ENCODE measurements around the gene IFNA16.
"Not testable (repeated sequence)": the region's sequence is repeated elsewhere in the genome, so short reads cannot be mapped to it uniquely, and the experiment has no call there.

The IFNA16 gene

DNA sequence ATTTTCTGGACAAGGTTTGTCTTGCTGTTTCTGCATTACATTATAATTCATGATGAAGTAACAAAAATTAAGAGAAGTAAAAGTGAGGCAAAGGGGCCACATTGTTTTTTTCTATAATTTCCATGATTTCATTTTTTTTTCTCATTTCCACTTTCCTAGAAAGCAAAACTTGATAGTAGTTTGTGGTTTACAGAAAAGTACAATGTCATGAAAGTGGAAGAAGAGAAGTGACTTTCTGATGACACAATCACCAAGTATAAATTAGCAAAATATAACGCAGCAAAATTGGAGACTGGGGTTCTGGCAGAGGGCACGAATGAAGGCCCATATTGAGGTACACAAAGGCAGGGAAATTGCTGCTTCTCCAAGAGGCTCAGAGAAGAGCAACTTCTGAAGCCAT, 27.7 kb upstream of the IFNA16 start:
- no peak overlapping the region for H3K4me3 ChIP-seq (ENCODE audit: control insufficient read depth, low read depth, low read length)
- no peak for DNase-seq (ENCODE audit: low read depth)
- TF ChIP-seq, protein P1, sequence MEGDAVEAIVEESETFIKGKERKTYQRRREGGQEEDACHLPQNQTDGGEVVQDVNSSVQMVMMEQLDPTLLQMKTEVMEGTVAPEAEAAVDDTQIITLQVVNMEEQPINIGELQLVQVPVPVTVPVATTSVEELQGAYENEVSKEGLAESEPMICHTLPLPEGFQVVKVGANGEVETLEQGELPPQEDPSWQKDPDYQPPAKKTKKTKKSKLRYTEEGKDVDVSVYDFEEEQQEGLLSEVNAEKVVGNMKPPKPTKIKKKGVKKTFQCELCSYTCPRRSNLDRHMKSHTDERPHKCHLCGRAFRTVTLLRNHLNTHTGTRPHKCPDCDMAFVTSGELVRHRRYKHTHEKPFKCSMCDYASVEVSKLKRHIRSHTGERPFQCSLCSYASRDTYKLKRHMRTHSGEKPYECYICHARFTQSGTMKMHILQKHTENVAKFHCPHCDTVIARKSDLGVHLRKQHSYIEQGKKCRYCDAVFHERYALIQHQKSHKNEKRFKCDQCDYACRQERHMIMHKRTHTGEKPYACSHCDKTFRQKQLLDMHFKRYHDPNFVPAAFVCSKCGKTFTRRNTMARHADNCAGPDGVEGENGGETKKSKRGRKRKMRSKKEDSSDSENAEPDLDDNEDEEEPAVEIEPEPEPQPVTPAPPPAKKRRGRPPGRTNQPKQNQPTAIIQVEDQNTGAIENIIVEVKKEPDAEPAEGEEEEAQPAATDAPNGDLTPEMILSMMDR (conservative IDR thresholded peaks at IDR 0.05; ENCODE audit: control insufficient read depth, insufficient read depth, low read depth, low read length): no peak

DNA sequence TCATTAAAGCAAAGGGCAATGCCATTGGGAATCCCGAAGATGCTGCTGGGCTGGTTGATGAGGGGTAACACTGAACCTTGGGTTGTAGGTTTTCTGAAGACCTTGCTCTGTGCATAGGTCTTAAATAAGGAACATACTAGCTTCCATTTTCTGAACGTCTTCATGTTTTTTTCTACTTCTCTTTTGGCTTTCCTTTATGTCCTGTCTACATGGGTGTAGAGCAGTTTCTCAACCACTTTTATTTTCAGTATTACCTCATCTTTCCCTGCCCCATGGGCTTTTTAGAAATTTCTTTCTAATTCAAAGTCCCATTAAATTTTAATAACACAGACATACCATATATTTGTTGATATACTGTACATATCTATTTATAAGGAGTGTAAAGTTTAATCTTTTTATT, 22.8 kb upstream of the IFNA16 start, which contains the start of gene IFNA14:
Gene IFNA14, minus strand, starts transcription at position 95 of the 400 bp plus-strand sequence. Its CDS starts 70 bp downstream, at position 25.
- no peak within 1 kb of the TSS for H3K4me3 ChIP-seq (ENCODE audit: control insufficient read depth, low read depth, low read length)
- DNase-seq (ENCODE audit: low read depth): no peak
- TF ChIP-seq, protein P1 (conservative IDR thresholded peaks at IDR 0.05; ENCODE audit: control insufficient read depth, insufficient read depth, low read depth, low read length): no peak

DNA sequence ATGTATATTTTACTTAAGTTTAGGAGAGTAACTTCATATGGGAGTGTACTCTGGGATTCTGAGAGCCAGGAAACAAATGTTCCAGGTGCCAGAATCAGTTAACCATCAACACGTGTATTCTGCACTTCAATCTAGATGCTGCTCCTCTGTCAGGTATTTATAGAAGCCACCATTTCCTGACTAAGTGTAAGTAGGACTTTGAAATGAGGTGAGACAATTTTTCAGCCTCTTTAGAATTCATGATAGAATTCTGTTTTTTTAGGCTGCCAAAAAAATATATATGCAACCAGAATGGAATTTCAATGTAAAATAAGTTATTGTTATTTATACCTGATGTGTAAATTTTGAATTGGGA, 19.2 kb upstream of the IFNA16 start:
- not testable (repeated sequence) for DNase-seq (ENCODE audit: low read depth); H3K4me3 ChIP-seq (ENCODE audit: control insufficient read depth, low read depth, low read length)

DNA sequence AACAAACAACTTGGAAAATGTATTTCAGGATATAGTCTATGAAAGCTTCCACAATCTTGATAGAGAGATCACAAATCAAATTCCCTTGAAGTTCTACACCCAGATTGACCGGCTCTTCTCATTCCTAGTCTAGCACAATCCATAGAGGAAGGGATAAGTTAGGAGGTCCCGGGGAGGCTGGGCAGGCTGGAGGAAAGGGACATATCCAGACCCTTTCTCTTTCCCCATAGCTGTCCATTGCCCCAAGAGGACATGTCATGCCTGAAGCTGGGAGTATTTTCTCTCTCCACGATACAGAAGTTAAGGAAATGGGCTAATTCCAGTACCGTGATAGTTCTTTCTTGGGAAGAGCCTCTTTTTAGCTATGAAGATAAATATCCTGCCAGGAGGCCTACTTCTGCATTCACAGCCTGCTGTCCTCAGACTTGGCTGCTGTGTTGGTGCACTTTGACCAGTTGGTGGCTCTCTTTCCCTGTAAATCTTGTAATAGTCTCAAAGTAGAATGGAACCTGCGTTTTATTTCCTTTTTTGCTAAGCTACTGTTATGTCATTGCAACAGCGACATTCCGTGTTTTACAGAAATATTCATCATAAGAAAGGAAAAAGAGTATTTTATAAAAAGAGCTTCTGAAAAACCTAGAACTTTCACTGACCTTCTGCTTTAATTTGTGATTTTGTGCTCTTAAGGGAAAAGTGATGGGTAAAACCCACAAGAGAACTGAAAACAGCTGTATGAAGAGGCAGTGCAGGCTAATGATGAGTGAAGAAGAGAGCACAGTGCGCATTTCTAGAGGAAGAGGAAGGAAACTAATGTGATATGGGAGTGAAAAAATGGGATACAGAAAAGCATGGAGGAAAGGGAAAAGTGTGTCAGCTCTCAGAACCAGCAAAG, 18.6 kb upstream of the IFNA16 start:
- TF ChIP-seq, protein P1 (conservative IDR thresholded peaks at IDR 0.05; ENCODE audit: control insufficient read depth, insufficient read depth, low read depth, low read length): peak; percentile 58
- peak; percentile 54 for DNase-seq (ENCODE audit: low read depth)
- H3K4me3 ChIP-seq (ENCODE audit: control insufficient read depth, low read depth, low read length): not testable (repeated sequence)

DNA sequence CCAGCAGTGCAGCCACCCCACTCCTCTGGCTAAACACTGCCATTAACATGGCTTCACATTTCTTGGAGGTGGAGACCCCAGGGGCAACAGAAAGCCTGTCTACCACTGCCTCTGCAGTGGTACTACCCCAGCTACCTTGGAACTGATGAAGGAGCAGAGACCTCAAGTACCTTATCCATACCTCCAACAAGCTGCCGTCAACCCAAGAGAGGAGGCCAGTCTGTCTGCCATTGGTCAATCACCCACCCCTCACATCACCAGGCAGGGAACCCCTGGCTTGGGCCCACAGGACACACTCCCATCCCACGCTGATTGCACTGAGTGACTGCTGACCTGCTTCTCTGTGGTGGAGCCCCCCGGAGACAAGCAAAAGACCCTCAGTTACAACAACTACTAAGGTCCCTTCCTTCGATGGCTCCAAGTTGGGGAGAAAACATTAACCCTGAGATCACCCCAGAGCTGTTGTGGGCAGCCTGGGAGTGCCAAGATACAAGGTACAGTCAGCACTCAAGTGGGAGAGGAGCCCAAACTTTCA, 17.1 kb upstream of the IFNA16 start:
- TF ChIP-seq, protein P1 (conservative IDR thresholded peaks at IDR 0.05; ENCODE audit: control insufficient read depth, insufficient read depth, low read depth, low read length): no peak
- DNase-seq (ENCODE audit: low read depth): no peak
- H3K4me3 ChIP-seq (ENCODE audit: control insufficient read depth, low read depth, low read length): no peak overlapping the region

DNA sequence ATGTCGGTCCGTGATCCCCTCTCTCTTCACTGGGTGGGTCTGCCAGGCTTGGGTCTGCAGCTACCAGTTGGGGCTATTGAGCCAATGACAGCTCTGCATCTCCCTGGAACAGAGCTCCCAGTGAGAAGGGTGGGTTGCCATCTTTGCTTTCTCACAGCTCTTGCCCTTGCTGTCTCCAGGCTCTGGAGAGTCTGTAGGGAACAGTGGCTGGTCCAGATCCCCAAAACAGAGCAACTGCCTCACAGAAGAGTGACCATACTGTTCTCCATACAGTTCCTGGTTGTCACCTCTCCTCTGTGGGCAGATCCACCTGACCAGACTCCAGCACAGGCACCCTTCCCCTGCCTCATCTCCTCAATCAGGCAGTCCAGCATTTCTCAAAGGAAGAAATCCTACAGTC, 16.1 kb upstream of the IFNA16 start:
- no peak overlapping the region for H3K4me3 ChIP-seq (ENCODE audit: control insufficient read depth, low read depth, low read length)
- TF ChIP-seq, protein P1 (conservative IDR thresholded peaks at IDR 0.05; ENCODE audit: control insufficient read depth, insufficient read depth, low read depth, low read length): no peak
- no peak for DNase-seq (ENCODE audit: low read depth)

DNA sequence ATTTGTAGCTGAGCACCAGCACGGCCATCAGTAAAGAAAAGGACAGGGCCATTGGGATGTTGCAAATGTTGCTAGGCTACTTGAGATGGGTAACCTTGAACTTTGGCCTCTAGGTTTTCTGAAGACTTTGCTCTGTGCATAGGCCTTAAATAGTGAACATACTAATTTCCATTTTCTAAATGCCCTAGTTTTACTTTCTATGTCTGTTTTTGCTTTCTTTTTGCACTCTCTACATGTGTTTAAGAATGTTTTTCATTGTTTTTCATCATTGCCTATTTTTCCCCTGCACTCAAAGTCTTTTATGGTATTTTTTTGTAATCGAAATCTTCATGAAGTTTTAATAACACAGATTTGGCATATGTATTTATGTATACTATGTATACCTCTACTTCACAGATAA, 11.0 kb upstream of the IFNA16 start, which contains the start of gene IFNA17:
Gene IFNA17, minus strand, starts transcription at position 101 of the 400 bp plus-strand sequence. Its CDS starts 49 bp downstream, at position 52.
- TF ChIP-seq, protein P1 (conservative IDR thresholded peaks at IDR 0.05; ENCODE audit: control insufficient read depth, insufficient read depth, low read depth, low read length): no peak
- H3K4me3 ChIP-seq (ENCODE audit: control insufficient read depth, low read depth, low read length): no peak within 1 kb of the TSS
- DNase-seq (ENCODE audit: low read depth): no peak
